GM11168 (cell line): ENCODE results near the gene JADE2.
"Not testable (repeated sequence)": the region's sequence is repeated elsewhere in the genome, so short reads cannot be mapped to it uniquely, and the experiment has no call there.

Experiments used
- in situ Hi-C: fragments of 300-500 bp; cut with MboI; formaldehyde crosslinking; loops from one replicate; pipeline ENCODE4 v1.12.0; 2022; ENCODE audit warnings: low sequenced_read_pairs; ENCODE audit not compliant: unreplicated experiment

The JADE2 gene

DNA sequence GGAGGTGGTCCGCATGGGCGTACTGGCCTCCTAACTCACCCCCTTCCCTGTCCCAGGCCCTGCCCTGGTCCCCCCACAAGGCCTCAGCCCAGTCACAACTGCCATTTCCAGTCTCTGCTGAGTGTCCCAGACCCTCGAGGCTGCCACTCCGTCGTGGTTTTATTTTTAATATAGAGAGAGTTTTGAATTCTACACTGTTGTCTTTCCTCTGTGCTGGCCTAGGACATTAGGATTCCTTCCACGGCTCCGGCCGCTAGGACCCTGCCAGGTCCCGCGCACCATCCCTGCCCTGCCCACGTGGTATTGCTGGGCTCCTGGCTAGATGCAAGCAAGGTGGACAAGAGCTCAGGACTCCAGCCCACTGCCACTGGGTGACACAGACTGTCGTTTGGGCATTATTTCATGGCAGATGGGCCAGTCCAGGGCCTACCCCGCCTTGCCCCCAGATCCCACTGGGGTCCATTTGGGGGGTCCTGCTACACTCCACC is 53.9 kb downstream of the JADE2 start:
- in situ Hi-C loops, result loop anchor here (5.0 kb wide), 1 partner anchor 52 kb away; the partner anchor contains the start of gene JADE2

DNA sequence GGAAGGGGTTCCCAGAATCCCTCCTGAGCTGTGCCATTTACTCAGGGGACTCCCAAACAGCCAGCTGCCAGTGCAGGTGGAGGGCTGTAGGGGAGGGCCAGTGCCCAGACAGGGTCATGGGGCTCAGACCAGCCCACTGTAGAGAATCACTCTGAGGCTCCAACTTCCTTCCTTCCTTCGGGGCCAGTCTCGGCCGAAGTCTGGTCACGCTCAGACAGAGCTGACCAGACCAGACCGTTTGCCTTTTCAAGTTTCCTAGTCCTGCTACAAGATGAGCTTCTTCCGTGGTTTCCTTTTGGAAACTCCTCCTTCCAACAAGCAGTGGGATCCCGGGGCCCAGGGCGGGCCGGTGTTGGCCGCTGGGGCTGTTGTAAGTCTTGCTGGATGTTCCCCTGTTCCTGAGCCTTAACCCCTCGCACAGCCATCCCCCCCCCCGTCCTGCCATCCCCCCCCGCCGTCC is 54.6 kb downstream of the JADE2 start:
- in situ Hi-C loops, result loop anchor here (10.0 kb wide), 2 partner anchors 275 to 385 kb away; no protein-coding TSS in a partner anchor

DNA sequence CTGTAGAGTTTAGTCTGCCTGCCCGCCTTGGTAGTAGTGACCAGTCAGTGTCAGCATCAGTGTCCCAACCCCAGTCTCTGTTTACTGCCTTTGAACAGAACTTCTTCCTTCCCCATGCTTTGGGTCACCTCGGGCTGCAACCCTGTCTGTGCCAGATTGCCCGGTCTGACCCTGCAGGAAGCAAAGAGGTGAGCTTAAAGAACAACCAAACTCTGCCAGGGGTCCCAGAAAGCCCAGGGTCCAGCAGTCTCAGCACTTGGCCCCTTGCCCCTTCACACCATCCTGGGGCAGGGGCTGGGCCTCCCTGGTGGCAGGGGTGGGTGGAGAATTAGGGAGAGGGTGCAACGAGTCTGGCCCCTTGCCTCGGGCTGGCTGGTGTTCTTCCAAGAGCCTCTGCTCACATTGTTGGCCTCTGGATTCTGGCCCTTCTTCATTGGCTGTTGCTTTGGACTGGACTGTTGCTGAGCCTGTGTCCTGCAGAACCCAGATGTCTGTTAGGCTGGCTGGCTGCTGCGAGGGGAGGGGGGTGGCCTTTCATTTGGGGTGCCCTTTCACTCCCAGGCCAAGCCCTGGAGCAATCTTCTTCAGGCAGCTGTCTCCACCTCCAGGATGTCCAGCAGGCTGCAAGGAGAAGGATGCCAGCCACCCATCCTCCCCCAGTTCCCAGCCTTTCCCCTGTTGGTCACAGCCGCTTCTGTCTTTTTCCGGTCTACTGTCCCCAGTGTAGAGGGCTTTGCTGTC is 55.9 kb downstream of the JADE2 start:
- in situ Hi-C loops, result loop anchor here (10.0 kb wide), 2 partner anchors 277 to 387 kb away; no protein-coding TSS in a partner anchor

- in situ Hi-C loops, result loop anchor here (10.0 kb wide), 2 partner anchors 277 to 387 kb away; no protein-coding TSS in a partner anchor
These were observed 56.8 kb downstream of the JADE2 start for GRCh38 chr5:134582281-134582680.

- in situ Hi-C loops, result loop anchor here (10.0 kb wide), 2 partner anchors 278 to 388 kb away; no protein-coding TSS in a partner anchor
These were observed 57.5 kb downstream of the JADE2 start for GRCh38 chr5:134582941-134583340.

GRCh38 chr5:134583766-134584165 is 58.3 kb downstream of the JADE2 start:
- in situ Hi-C loops, result loop anchor here (10.0 kb wide), 2 partner anchors 279 to 389 kb away; no protein-coding TSS in a partner anchor

DNA sequence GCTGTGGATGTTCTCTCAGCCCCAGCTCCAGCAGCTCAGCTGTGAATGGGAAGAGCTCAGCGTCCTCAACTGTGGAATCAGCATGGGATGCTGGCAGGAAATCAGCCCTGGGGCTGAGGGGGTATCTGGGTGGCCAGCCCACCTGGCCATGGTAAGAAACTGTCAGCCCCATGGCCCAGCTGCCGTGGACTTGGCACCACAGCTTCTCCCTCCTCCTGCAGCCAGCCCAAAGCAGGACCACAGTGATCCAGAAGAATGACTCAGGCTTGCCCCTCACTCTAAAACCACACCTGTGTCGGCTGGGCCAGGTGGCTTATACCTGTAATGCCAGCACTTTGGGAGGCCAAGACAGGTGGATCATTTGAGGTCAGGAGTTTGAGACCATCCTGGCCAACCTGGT is 59.2 kb downstream of the JADE2 start:
- in situ Hi-C loops, result loop anchor here (10.0 kb wide), 2 partner anchors 280 to 390 kb away; no protein-coding TSS in a partner anchor

DNA sequence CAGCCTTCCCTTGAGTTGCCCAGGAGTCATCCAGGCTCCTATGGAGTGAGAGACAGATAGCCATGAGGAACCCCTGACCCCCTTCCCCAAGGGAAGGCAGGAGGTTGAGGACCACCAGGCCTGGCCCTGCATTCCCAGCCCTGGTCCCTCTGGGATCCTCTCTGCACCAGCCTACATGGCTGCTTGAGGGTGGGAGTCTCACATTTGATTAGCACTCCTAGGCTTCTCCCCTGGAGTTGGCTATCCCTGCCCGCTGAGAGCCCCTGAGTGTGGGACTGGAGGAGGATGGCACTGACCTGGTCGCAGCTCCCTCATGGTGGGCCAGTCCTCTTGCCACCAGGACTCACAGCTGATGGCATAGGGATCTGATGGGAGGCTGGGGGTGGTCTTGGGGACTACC is 60.5 kb downstream of the JADE2 start:
- in situ Hi-C loops, result loop anchor here (10.0 kb wide), 2 partner anchors 281 to 391 kb away; no protein-coding TSS in a partner anchor

GRCh38 chr5:134586866-134587524 is 61.5 kb downstream of the JADE2 start:
- in situ Hi-C loops, result loop anchor here (10.0 kb wide), 2 partner anchors 282 to 392 kb away; no protein-coding TSS in a partner anchor

DNA sequence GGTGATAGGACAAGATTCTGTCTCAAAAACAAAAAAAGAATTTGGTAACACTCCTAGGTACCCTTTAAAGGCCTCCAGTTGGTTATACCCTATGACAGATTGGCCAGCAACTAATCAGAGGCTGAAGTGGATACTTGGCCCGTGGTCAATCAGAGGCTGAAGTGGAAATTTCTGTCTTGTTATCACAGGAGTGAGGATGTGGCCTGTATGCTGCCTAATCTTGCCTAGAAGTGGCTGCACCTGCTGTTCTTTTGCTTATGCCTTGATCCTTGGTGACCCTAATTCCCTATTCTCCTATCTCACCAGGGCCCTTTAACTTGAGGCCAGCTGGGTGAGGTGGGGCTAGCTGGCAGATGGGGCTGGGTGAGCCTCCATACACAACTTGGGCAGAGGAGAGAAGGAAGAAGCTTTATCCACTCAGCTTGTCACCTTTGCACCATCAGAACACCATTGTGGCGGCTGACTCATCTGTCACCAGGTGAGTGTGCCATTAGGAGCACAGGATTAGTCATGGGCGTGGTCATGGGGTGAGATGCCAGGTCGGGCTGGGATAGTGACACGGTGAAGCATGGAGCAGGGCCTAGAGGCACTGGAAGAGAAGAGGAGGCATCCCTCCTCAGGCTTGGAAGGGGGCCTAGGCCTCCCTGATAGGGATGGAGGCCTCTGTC is 65.7 kb downstream of the JADE2 start:
- in situ Hi-C loops, result no loop called here

DNA sequence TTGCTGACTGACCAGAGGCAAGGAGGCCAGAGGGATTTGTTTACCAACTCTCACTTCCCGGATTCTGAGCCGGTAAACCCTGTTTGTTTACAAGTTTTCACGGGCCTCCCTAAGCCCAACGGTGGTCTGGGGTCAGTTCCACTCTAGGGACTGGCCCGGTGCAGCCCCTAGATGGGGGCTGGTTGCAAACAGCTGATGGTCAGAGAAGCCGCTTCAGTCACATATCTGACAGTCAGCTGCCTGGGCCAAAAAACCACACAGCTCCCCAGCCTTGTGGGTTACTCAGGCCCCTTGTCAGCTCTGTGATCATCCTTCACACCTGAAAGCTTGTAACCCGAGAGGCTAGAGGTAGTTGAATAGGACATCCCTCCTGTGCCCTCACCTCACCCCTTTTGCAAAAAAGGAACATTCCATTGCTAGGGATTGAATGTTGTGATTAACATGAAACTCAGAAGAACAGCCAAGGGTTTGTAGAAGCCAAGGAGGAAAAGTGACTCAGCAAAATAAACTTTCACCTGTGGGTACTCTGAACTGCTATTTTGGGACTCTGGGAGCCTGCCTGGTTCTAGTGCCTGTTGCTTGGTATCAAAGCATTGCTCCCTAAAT is 66.8 kb downstream of the JADE2 start:
- in situ Hi-C loops, result no loop called here

- in situ Hi-C loops, result no loop called here
These were observed 68.9 kb downstream of the JADE2 start for GRCh38 chr5:134594336-134594735.

DNA sequence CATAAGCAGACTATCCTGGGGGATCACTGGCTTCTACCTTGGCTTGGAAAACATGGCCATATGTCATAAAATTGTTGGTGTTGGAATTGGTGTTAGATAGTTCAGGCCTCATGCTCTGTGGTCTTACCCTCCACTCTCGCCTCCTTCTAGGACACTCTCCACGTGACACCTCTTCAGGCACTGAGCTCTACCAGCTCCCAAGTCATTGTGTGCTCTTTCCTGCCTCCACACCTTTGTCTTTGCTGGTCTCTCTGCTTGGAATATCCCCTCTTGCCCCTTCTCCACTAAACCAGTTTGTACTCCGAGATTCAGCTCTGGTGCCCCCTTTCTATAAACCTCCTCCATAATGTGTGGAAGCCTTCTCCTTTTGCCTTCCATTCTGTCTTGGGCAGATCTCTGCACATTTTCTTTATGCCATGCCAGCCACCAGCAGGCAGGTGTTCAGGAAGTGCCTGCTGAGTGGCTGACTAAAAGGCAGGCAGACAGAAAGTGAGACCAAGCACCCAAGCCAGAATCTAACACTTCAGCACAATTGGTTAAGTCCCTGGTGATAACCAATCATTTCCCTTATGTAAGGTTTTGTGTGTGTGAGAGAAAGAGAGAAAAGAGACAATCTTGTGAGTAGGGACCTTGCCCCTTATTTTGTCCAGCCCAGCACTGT is 69.5 kb downstream of the JADE2 start:
- in situ Hi-C loops, result no loop called here

DNA sequence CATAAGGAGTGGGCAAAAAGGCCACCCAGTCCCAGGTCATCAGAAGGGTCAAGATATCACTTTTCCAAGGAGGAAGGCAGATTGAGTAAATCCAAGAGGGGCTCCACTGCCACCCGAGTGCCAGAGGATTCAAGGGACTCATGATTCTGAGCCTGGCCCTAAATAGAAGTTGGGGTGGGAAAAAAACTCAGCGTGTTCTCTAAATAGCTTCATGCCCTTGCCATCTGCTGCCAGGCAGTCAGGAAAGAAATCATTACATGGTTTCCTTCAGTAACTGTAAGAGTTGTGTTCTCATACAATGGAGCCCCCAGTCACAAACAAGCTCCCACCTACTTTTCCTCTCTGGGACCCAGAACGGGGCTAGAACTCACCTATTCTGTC is 70.0 kb downstream of the JADE2 start:
- in situ Hi-C loops, result no loop called here

- in situ Hi-C loops, result not testable (repeated sequence)
These were observed 74.3 kb downstream of the JADE2 start for GRCh38 chr5:134599820-134600219.

DNA sequence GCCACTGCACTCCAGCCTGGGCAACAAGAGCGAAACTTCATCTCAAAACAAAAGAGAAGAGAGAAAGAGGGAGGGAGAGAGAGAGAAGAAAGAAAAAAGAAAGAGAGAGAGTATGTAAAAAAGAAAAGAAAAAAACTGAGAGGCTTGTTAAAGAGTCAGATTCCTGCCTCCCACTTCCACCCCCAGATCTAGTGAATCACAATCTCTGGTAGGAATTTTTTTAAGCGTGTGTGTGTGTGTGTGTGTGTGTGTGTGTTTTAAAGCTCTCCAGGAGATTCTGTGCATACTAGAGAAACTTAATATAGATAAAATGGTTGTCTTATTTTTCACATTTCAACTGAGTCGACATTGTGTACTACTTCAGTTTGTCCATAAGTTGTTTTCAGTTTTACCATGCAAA is 75.1 kb downstream of the JADE2 start:
- in situ Hi-C loops, result no loop called here

DNA sequence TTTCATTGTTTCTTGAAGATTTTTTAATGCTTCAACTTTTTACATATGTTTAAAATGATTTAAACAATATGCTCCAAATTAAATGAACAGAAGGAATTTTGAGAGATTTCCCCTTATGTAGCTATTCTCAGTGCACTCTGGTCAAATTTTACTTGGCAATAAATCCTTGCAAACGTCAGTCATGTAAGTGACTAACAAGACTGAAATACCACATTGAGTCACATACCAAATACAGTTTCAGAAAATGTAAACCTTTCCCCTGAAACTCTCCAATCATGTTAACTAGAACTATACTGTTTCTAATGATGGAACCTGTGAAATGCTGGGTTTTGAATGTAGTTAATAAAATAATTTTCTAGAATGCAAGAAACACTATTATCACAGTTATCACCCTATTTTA is 77.6 kb downstream of the JADE2 start:
- in situ Hi-C loops, result no loop called here

DNA sequence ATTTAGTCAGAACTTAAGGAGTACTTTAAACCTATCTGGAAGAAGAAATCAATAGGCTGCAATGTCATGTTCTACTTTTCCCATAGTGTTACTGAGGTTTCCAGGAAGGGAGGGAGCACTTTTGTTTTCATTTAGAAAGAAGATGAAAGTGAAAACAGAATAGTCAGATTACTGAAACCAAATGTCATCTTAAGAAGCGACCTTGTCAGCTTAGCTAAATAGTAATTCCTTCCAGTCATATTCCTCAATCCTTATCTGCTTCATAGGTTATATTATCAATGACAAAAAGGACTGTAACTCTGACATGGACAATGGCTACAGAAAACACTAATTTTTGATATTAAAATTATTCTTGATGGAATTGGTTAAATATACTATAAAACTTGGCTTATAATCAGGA is 79.4 kb downstream of the JADE2 start:
- in situ Hi-C loops, result no loop called here

DNA sequence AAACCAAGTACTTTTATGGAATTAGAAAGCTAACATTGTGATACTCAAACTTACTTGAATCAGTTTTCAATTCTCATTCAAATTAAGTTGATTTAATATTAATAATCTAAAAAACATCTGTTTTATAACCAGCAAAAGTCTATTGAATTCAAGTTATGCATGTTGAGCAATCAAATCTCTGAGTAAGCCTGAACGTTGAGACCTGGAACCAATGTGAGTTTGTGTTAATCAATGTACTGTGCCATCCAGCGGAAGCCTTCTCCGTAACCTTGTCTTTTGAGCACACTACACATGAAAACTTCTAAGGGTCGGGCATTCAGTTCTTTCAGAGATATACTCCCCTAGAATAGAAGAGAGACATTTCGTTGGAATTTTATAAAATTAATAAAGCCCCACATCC is 81.3 kb downstream of the JADE2 start:
- in situ Hi-C loops, result no loop called here

GRCh38 chr5:134608555-134608954 is 83.1 kb downstream of the JADE2 start:
- in situ Hi-C loops, result no loop called here
